Middle frontal gyrus (tissue), 1 donor: ENCODE results near the gene CLTCL1.
"Not testable (repeated sequence)": the region's sequence is repeated elsewhere in the genome, so short reads cannot be mapped to it uniquely, and the experiment has no call there.

Source experiments
- DNase-seq: peaks from one replicate; pipeline ENCODE4 v3.0.0-alpha.2; 2015; ENCODE audit warnings: low spot score; ENCODE audit errors: extremely low spot score

The CLTCL1 gene

GRCh38 chr22:19291580-19292457, at the start of gene CLTCL1:
TSS of gene CLTCL1 (minus strand) at chr22:19291719. CDS start at chr22:19291641, 78 bp downstream.
- peak; percentile 42 for DNase-seq

GRCh38 chr22:19337137-19337536, 45.6 kb upstream of the CLTCL1 start:
- no peak for DNase-seq

GRCh38 chr22:19336133-19337075, 44.9 kb upstream of the CLTCL1 start:
- no peak for DNase-seq

- no peak for DNase-seq
These were observed 40.5 kb upstream of the CLTCL1 start for GRCh38 chr22:19331975-19332374.

- DNase-seq, result no peak
These were observed 40.0 kb upstream of the CLTCL1 start for GRCh38 chr22:19331474-19331873.

- no peak for DNase-seq
These were observed 39.4 kb upstream of the CLTCL1 start for GRCh38 chr22:19330865-19331418.

- DNase-seq, result not testable (repeated sequence)
These were observed 38.7 kb upstream of the CLTCL1 start for GRCh38 chr22:19330205-19330604.

GRCh38 chr22:19329454-19329853, 37.9 kb upstream of the CLTCL1 start:
- DNase-seq, result no peak

- no peak for DNase-seq
These were observed 33.9 kb upstream of the CLTCL1 start for GRCh38 chr22:19325296-19325948.

- not testable (repeated sequence) for DNase-seq
These were observed 31.9 kb upstream of the CLTCL1 start for GRCh38 chr22:19323420-19323819.

- no peak for DNase-seq
These were observed 30.2 kb upstream of the CLTCL1 start for GRCh38 chr22:19321757-19322156.

- not testable (repeated sequence) for DNase-seq
These were observed 28.6 kb upstream of the CLTCL1 start for GRCh38 chr22:19320136-19320535.

GRCh38 chr22:19319281-19319680, 27.8 kb upstream of the CLTCL1 start:
- no peak for DNase-seq

GRCh38 chr22:19317865-19318264, 26.3 kb upstream of the CLTCL1 start:
- DNase-seq, result no peak

GRCh38 chr22:19307872-19308271, 16.4 kb upstream of the CLTCL1 start:
- DNase-seq, result no peak

- DNase-seq, result not testable (repeated sequence)
These were observed 15.0 kb upstream of the CLTCL1 start for GRCh38 chr22:19306535-19306934.

GRCh38 chr22:19304547-19304946, 13.0 kb upstream of the CLTCL1 start:
- no peak for DNase-seq

- no peak for DNase-seq
These were observed 12.3 kb upstream of the CLTCL1 start for GRCh38 chr22:19303785-19304184.

GRCh38 chr22:19295733-19296132, 4.2 kb upstream of the CLTCL1 start:
- no peak for DNase-seq

- DNase-seq, result no peak
These were observed 1.1 kb upstream of the CLTCL1 start for GRCh38 chr22:19292458-19293230.
